ENCODE data around the gene MOB1A.
A peak's percentile ranks its signal among the peaks of the same experiment; 100 is the strongest.
"Not testable (repeated sequence)": the region's sequence is repeated elsewhere in the genome, so short reads cannot be mapped to it uniquely, and the experiment has no call there.

The MOB1A gene

DNA sequence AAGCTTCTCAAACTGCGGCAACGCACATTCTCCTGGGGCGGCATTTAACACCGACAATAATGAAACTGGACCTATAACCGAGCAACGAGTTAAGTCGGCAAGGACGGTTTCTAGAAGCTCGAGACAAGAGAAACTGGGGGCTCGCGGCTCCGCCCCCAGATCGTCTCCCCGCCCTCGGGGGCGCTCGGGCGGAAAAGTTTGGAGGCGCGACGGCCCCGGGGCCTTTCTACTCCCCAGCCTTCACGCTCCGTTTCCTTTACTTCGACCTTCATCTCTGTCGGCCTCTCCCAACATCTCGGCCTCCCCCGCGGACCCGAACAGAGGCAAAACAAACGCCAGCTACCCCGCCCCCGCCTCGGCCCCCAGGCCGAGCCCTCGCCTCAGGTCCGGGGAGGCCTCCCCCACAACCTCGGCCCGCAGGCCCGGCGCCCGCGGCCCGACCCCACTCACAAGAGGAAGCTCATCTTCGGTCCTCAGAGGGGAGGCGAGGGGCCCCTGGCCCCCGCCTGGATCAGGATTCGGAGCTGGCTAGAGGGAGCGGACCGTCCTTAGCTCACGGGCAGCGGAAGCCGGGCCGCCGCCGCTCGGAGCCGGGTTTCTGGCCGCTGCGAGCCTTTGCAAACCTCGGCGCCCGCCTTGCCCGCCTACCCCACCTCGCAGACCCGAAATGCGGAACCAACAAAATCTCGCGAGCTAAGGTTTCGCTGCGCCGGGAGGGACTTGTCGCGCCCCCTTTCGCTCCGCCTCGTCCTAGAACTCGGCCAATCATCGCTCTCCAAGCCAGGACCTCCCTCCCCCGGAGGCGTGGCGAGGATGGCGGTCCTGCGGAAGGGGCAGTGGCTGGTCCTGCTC lies at the start of gene MOB1A:
Gene MOB1A (minus strand): TSS at position 669 of the 852 bp plus-strand sequence. CDS start 205 bp downstream, at position 464.
- peak; percentile 94 to 95 (median 95) for DNase-seq (ENCODE audit: low read depth in 3 of 3)

DNA sequence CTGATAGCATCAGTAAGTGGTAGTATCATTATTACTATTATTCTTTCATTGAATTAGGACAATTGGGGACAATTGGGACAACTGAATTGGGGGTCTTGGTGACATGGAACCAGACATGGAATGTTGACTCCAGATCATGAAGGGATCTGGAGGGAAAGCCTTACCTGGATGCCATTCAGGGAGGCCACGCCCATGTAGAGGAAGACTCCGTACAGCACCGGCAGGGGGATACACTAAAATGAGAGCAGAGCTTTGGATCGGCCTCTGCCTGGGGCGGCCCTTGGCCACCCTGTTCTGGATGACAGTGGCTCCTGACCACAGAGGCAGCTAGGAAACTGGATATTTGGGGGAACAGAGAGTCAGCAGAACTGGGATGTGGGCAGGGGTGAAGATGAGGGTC lies 49.0 kb upstream of the MOB1A start:
- no peak for DNase-seq (ENCODE audit: low read depth in 3 of 3)

DNA sequence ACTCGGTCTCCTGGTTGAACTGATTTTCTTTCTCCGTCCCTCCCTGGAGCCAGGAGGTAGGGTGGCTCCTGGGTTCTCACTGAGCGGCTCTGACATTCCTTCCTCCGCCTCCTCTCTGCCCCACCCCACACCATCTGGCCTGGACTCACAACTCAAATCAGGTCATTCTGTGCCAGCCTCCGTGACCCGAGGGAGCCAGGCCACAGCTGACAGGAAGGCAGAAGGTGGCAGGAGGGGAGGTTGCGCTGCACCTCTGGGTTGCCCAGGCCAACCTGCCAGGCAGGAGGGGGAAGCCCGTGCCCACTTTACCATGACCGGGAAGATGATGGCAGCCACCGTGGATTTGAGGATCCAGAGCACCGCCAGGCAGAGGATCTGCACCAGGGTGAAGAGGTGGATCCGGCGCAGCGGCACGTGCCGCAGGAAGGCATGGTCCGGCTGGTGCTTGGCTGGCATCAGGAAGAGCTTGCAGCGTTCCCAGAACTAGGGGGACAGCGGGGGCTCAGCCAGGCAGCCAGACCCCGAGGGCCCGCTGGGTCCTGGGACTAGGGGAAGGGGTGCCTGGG lies 48.1 kb upstream of the MOB1A start:
- no peak for DNase-seq (ENCODE audit: low read depth in 3 of 3)

DNA sequence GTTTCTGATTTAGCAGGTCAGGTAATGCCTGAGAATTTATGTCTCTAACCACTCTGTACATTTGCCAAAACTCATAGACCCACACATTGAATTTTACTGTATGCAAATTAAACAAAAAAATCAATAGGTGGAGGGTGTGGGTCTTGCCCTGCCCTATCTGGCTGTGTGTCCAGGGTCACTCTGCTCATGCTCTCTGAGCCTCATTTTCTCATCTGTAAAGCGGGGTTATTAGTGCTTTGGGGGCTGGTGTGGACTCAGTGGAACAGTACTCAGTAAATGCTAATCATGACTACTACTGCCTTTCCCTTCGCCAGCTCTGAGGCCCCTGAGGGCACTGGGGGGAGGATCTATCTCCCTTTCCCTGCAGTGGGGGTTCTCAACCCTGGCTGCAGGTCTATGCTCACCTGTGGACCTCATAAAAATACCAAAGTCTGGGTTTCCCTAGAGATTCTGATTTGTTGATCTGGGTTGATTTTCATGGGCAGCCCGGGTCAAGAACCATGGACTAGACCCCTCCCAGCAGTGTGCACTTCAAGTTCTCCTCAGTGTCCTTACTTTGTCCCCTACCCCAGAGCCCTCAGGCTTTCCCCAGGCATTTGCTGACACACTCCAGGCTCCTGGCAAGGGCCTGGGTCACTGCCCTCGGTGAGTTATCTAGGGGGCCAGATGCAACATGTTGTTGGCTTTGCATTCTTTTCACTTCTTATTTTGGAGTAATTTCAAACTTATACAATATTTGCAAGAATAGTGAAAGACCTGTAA lies 47.2 kb upstream of the MOB1A start:
- DNase-seq (ENCODE audit: low read depth in 3 of 3), result no peak

DNA sequence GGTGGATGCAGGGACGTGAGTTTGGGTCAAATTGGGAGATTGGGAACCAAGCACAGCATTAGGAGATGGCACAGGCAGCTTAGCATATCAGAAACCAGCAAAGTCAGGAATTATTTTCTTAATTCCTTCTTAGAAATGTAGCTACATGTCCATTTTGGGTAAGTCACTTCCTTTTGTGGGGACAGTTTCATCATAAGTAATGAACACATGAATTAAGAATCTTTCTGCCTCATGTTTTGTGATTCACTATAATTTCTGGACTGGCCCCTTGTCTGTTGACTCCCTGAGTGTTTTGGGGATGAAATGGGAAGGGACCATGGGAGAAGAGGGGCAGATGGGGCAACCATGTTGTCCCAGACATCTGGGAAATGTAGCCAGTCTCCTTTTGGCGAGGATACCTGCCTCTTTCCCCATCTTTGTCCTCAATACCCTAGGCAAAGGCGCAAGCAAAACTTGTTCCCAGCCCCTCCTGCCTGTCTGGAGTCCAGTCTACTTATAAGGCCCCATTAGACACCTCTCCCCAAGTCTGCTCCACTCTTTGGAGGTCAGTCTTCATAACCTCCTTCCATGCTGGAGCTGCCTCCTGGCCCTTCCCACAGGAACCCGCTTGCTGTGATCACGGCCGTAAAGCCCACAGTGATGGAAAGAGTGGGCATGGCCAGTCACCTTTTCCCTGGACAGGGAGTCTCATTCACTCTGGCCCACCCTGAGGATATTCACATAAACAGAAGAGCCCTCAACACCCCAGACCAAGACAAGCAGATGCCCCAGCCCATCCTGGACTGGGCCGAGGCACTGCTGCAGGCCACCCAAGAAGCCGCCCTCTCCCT lies 45.5 kb upstream of the MOB1A start:
- DNase-seq (ENCODE audit: low read depth in 3 of 3), result no peak

DNA sequence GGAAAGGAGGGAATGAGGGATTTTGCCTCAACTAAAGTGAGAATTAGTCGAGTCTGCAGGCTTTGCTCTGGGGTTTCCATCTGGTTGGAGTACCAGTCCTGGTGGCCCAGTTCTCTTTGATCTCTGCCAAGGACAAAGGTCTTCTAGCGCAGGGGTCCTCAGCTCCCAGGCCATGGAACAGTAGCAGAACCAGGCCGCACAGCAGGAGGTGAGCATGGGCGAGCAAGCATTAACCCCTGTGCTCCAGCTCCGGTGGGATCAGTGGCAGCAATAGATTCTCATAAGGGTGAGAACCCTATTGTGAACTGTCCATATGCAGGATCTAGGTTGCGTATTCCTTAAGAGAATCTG lies 43.6 kb upstream of the MOB1A start:
- no peak for DNase-seq (ENCODE audit: low read depth in 3 of 3)

DNA sequence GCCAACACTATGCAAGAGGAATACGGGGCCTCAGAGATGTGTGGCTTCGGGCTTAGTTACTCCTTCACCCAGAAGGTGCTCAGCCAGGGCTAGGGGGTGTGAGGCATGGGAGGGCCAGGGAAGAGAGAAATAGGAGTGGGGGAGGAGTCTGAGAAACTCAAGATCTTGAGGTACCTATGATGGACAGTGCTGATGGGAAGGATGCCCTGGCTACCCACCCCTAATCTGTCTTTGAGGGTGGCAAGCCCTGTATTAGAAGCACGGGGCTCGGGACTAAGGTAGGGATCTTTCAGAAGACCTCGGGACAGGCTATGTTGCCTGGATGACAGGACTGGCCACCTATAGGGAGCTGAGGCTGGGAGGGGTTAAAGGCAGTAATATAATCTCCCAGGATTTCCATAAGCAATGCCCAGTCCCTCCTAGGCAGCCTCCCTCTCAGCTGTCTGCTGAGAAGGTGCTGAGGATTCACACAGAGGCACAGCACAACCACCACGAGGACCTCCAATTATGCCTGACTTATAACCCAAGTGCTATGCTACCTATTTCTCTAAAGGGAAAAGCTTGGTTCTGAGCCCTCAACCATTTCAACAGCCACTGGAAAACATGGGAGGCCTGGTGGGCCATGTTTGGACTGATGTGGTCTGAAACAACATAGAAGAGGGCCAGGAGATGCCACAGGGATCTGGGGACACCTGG lies 43.1 kb upstream of the MOB1A start:
- no peak for DNase-seq (ENCODE audit: low read depth in 3 of 3)

DNA sequence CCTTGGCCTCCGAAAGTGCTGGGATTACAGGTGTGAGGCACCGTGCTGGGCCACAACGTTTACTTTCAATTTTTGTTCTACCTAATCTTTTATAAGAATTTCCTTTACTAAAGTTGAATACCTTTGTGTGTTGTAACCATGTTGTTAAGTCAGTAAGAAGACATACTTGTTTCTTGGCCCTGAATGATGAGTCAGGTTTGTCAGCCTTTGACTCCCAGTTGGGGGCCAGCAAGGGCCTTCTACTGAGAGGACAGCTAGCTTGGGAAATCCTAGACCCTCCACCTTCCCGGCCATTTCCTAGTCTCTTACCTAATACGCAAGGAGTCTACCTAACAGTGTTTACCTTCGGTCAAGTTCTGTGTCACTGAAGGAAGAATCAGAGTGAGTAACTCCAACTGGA lies 42.4 kb upstream of the MOB1A start:
- DNase-seq (ENCODE audit: low read depth in 3 of 3), result no peak

DNA sequence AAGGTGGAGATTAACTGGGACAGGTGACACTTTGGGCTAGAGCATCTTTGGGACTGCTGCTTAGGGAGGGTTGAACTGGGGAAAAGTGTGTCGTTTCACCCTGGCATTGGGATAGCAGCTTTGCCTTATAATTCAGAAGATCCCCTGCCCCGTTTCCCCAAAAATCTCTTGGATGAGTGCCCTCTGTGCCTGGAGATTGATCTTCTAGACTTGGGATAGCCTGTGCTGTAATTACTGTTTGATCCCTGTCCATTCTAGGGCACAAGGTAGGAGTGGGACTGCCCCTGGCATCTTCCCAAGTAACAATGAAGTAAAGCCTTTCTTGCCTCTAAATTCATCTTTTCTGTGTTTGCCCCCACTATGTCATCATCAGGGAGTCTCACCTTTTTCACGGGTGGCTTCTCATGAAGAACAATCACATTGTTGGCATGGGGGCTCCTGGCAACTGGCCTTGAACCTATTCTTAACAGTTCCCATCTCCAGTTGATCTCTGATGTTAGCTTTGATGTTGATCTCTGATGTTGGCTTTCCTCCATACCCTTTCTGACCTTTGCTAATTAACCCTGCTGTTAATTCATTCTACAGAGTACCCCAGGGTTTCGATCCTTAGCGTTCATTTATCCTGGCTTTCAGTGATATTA lies 41.3 kb upstream of the MOB1A start:
- no peak for DNase-seq (ENCODE audit: low read depth in 3 of 3)

DNA sequence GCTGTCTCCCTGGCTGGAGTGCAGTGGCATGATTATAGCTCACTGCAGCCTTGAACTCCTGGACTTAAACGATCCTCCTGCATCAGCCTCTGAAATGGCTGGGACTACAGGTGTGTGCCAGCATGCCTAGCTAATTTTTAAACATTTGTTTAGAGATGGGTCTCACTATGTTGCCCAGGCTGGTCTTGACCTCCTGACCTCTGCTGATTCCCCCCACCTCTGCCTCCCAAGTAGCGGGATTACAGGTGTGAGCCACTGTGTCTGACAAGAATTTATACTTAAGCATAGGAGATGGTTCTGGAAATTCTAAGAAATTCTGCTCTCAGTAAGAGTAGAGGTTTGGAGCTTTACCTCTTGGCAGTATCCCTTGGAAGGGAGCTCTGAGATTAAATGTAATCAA lies 38.0 kb upstream of the MOB1A start:
- DNase-seq (ENCODE audit: low read depth in 3 of 3), result no peak

DNA sequence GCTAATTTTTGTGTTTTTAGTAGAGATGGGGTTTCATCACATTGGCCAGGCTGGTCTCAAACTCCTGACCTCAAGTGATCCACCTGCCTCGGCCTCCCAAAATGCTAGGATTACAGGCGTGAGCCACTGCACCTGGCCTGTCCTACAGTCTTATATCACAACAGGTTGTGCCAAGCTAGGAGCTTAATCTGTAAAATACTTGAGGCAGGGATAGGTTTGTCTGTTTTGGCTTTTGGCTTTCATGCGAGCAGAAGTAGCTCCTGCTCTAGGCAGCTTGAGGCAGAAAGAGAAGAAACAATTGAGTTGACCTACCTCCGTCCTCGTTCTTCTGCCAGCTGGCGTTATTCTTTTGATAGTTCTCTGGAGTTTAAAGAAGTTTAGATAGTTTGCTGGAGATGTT lies 37.1 kb upstream of the MOB1A start:
- DNase-seq (ENCODE audit: low read depth in 3 of 3), result not testable (repeated sequence)

DNA sequence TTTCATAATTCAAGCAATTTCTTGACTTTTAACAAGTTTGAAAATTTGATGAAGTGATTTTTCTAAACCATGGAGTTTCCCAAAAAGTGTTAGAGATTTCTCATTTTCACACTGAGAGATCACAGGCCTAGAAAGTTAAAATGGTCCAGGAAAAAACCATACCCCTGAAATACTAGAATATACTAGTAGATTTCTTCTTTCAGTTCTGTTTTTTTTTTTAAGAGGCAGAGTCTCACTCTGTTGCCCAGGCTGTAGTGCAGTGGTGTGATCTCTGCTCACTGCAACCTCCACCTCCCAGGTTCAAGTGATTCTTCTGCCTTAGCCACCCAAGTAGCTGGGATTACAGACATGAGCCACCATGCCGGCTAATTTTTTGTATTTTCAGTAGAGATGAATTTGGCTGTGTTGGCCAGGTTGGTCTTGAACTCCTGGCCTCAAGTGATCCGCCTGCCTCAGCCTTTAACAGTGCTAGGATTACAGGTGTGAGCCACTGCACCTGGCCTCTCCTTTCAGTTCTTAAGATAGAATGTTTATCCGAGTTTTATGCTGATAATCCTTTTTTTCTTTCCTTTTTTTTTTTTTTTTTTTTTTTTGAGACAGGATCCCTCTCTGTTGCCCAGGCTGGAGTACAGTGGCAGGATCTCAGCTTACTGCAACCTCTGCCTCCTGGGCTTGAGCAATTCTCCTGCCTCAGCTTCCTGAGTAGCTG lies 34.2 kb upstream of the MOB1A start:
- DNase-seq (ENCODE audit: low read depth in 3 of 3), result no peak

DNA sequence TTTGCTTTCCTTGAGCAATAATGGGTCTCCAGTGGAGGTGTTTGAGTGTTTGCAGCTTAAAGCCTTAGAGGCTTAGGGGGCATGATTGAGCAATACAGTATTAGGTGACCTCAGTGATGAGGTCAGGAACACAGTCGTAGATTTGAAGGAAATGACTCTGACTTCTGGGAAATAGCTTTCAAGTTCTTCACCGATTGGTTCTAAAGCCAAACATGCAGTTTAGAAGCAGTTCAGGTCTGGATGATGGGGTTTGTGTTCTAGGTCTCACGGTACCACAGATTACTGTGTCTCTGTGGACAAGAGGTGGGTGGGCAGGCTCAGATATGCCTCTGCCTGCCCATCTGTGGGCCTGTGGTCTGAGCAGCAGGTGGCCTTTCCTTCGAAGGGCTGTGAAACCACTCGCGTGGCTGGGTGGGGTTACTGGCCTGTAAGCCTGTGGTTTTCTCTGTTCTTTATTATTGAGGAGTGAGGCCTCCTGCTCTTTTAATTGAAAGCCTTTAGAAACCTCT lies 27.6 kb upstream of the MOB1A start:
- no peak for DNase-seq (ENCODE audit: low read depth in 3 of 3)

DNA sequence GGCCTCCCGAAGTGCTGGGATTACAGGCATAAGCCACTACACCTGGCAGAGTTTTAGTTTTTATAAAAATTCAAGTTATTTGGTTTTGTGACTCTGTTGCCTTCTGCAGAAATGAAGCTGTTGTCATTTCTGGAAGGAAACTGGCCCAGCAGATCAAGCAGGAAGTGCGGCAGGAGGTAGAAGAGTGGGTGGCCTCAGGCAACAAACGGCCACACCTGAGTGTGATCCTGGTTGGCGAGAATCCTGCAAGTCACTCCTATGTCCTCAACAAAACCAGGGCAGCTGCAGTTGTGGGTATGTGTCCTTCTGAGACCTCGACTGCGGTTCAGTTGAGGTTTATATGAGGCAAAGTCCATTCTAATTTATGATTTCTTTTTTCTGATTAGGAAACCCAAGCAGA lies 26.9 kb upstream of the MOB1A start:
- DNase-seq (ENCODE audit: low read depth in 3 of 3), result no peak

DNA sequence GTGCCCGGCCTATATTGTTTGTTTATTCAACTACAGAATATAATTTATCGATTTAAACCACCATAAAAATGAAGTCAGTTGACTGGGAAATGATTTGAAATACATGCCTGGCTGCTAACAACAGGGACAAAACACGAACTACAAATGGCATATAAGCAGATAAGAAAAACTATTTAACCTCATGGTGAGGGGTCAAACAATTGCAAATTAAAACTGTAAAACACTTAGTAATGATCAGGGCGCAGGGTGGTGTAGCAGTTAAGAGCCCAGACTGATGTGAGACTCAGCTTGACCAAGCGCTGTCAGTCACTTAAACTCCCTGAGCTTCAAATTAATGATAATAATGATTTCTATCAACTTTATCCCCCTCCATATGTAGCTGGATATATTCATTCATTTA lies 26.4 kb upstream of the MOB1A start:
- DNase-seq (ENCODE audit: low read depth in 3 of 3), result no peak

DNA sequence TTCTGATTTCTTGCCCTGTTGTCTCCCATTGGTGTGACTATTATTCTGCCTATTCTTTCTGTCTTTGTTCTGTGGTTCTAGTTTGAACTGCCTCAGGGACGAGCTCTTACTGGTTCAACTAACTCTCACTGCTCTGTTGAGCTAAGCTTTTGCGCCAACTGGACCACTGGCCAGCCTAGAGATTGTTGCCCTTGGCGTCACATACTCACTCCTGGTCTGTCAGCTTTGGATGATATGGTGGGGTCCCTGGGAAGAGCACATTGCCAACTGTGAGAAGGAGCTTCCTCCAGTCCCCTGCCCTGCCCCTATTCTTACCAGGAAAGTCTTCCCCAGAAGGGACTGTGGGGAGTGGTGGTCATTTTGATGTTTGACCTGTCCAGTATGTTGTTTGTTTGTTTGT lies 25.8 kb upstream of the MOB1A start:
- DNase-seq (ENCODE audit: low read depth in 3 of 3), result no peak

DNA sequence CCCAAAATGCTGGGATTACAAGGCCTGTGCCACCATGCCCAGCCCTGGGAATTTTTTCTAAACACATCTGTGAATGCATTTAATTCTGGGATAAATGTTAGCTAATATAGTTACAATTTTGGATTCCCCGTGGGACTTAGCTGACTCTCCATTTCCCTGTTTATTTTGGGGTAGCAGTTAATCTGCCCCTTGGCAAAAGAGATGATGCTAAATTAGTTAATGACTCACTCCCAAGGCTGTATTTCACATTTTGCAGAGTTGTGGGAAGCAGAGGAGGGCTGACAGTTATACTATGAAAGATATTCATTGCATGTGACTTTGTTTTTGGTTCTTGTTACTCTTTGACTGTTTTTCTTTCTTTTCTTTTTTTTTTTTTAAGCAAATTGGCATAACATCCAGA lies 22.9 kb upstream of the MOB1A start:
- no peak for DNase-seq (ENCODE audit: low read depth in 3 of 3)

DNA sequence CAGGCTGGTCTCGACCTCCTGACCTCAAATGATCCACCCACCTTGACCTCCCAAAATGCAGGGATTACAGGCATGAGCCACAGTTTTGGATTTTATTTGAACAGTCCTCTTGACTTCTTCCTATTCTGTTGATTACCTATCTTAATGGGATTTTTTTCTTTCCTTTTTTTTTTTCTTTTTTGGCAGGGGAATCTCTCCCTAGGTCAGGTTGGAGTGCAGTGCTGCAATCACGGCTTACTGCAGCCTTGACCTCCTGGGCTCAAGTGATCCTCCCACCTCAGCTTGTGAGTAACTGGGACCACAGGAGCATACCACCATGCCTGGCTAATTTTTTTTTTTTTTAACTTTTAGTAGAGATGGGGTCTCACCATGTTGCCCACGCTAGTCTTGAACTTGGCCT lies 22.5 kb upstream of the MOB1A start:
- DNase-seq (ENCODE audit: low read depth in 3 of 3), result no peak

DNA sequence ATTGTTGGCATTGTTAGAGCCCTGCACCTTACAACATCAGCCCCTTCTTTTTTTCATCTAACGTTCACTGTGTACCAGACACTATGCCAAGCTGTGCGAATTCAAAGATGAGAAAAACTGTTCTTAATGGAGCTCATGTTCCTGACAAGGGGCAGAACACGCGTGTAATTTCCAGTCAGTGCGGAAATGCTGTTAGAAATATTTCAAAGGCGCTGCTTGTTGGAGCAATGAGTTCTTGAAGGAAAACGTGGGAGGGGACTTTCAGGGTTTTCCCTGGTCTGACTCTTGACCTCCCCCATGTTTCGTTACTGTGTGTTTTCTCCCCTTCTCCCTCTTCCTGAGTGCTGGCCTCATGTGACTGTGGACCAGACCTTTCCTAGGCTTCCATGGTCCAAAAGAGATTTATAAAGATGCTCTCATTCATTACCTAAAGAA lies 21.2 kb upstream of the MOB1A start:
- no peak for DNase-seq (ENCODE audit: low read depth in 3 of 3)

DNA sequence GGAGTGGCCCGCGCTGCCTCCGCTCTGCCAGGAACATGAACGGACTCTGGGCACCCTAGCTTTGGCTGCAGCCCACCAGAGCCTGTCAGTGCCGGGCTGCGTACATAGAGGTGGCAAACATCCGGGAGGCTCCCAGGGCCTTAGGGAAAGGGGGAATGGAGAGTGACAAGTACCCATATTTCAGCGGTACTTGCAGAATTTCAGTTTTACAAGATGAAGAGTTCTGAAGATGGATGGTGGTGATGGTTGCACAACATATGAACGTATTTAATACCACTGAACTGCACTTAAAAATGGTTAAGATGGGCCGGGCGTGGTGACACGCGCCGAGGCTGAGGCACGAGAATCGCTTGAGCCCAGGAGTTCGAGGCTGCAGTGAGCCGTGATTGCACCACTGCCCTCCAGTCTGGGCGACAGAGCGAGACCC lies 20.6 kb upstream of the MOB1A start:
- no peak for DNase-seq (ENCODE audit: low read depth in 3 of 3)

All from stimulated activated CD4-positive, alpha-beta T cell treated with anti-CD3 and anti-CD28 coated beads, TNF-alpha, amount 100 ng/mL, for 4 hours (primary cell).